Ovary (tissue), 9 donors: ENCODE measurements around the gene HHAT. TPM values are rescaled to one million over a fixed set of nuclear protein-coding genes. Genes with fewer than 3 reads are reported as not detected.
A peak's percentile ranks its signal among the peaks of the same experiment; 100 is the strongest.

Source experiments
- DNase-seq, 5 donors: peaks; one replicate each; pipeline ENCODE4 v3.0.0-alpha.2; 2019 to 2020
- H3K27ac ChIP-seq, 2 donors: fragments of 200-600 bp; one replicate each; pipeline versions ENCODE4 v1.5.1 to v1.8.0; 2019 to 2022
- H3K27me3 ChIP-seq: fragments of 200-600 bp; one replicate; pipeline ENCODE4 v1.8.0; 2022
- H3K36me3 ChIP-seq: fragments of 200-600 bp; sonication (generic); one replicate; pipeline ENCODE4 v1.5.1; 2019
- H3K4me1 ChIP-seq: one replicate; pipeline ENCODE4 v1.8.1; 2013; ENCODE audit warnings: mild to moderate bottlenecking, moderate library complexity; ENCODE audit not compliant: insufficient read depth
- H3K4me3 ChIP-seq: fragments of 200-600 bp; sonication (generic); one replicate; pipeline ENCODE4 v1.5.1; 2017
- H3K9me3 ChIP-seq, 2 donors: fragments of 200-600 bp in 1 of 2; sonication (generic) in 1 of 2; one replicate each; pipeline versions ENCODE4 v1.5.1 to v1.8.1; 2013 to 2019; ENCODE audit warnings: mild to moderate bottlenecking in 1 of 2, moderate library complexity in 1 of 2
- EP300 ChIP-seq: sonication (generic); formaldehyde crosslinking; IDR thresholded peaks from one replicate; pipeline ENCODE4 v1.6.1; 2017; ENCODE audit warnings: antibody characterized with exemption
- POLR2A ChIP-seq: fragments of 450-650 bp; IDR thresholded peaks from one replicate; pipeline ENCODE4 v1.6.1; 2017; ENCODE audit warnings: antibody characterized with exemption, mild to moderate bottlenecking, moderate library complexity
- WGBS, 3 donors: extraction: QIAGEN DNeasy Blood & Tissue Kit in 1 of 3; methylation state at CpG; one replicate each; pipeline versions ENCODE4 v1.1.5 to v1.1.7; 2013 to 2017; 5-methylcytosine and 5-hydroxymethylcytosine counted together
- intact Hi-C, 4 donors: fragments of 100-400 bp; cut with DNase I; formaldehyde crosslinking; loops; one replicate each; pipeline versions ENCODE4 v1.11.0 to v1.15.1; 2022 to 2023
- polyA plus RNA-seq, 2 donors: library from polyadenylated mRNA; stranded (reverse); fragments of 200-250 nt in 1 of 2; fragments of 350-450 nt in 1 of 2; fragmentation: Illumina TruSeq in 1 of 2; extraction: RNeasy Lipid Tissue Mini Kit (QIAGEN cat#74804) in 1 of 2; gene quantifications; one replicate each; pipeline ENCODE4 v1.2.3, GENCODE V29; 2013 to 2014
- total RNA-seq, 7 donors: library from RNA; depleted of rRNA in 2 of 7; stranded (reverse); fragments of >200 nt in 2 of 7; fragmentation: NEBNext Ultra II Directional in 3 of 7; extraction: Animal tissue kit (Norgen Biotek cat#: 25700) in 3 of 7; gene quantifications; one replicate each; pipeline versions ENCODE4 v1.1.0 to v1.2.4, GENCODE V29; 2016 to 2023
- TF ChIP-seq, protein P1 (sequence below), 3 donors: fragments of 450-650 bp in 2 of 3; fragments of 200-600 bp in 1 of 3; IDR thresholded peaks; one replicate each; pipeline versions ENCODE4 v1.5.1 to v1.8.0; 2016 to 2022; ENCODE audit warnings: antibody characterized with exemption in 3 of 3, mild to moderate bottlenecking in 1 of 3
- donor health status: DM: no; HTN: no; CAD: no; lungs with moderate emphysema.
- donor health status: DM: no; HTN: no; CAD: no.
- donor health status: Bipolar disorder and iron deficiency.
- donor health status: DM: yes; HTN: yes; CAD: no.
- donor health status: DM: no; HTN: no; CAD: no.
- donor health status: DM: yes; HTN: yes; CAD: no.

HHAT gene
- total and polyA plus RNA-seq, 9 donors, result 2.1 to 10.5 (median 4.1) TPM

DNA sequence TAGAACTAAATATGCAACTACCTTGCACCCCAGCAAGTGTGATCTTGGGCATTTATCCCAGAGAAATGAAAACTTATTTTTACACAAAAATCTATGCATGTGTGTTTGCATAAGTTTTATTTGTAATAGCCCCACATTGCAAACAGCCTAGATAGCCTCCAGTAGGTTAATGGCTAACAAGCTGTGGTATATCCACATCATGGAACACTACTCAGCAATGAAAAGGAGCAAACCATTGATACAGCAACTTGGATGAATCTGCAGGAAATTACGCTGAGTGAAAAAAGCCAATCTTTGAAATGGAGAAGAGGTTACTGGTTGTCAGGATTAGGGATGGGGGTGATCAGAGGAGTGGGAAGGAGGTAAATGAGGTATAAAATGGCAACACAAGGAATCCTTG lies 67.8 kb downstream of the HHAT start:
- no peak for DNase-seq
- intact Hi-C loops, result loop anchor here in 2 of 4 donors (5.0 kb wide), 1 partner anchor 34 kb away; no protein-coding TSS in a partner anchor

DNA sequence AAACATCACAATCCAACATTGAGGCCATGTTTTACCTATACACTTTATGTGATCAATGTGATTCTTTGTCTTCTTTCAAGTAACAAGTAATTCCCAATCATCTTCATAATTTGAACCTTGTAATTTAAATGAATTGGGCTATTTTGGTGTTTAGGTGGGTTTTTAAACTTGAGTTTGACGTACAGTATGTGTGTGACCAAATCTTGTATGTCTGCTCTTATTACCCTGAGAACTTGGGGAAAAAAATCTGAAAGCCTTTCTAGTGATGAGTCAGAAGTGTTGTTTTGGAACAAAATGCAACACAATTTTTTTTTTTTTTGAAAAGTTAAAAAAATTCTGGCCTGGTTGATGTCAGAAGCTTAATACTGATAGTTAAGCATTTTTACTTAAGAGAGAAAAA lies 68.5 kb downstream of the HHAT start:
- H3K4me1 ChIP-seq, result peaks cover 2% of the 10 kb centered on the region

More for the DNA sequence above, 67.8 kb downstream of the HHAT start:
- TF ChIP-seq, protein P1, sequence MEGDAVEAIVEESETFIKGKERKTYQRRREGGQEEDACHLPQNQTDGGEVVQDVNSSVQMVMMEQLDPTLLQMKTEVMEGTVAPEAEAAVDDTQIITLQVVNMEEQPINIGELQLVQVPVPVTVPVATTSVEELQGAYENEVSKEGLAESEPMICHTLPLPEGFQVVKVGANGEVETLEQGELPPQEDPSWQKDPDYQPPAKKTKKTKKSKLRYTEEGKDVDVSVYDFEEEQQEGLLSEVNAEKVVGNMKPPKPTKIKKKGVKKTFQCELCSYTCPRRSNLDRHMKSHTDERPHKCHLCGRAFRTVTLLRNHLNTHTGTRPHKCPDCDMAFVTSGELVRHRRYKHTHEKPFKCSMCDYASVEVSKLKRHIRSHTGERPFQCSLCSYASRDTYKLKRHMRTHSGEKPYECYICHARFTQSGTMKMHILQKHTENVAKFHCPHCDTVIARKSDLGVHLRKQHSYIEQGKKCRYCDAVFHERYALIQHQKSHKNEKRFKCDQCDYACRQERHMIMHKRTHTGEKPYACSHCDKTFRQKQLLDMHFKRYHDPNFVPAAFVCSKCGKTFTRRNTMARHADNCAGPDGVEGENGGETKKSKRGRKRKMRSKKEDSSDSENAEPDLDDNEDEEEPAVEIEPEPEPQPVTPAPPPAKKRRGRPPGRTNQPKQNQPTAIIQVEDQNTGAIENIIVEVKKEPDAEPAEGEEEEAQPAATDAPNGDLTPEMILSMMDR (IDR thresholded peaks at IDR 0.05), result no peak
- no peak for TF ChIP-seq POLR2A
- TF ChIP-seq EP300, result no peak
- H3K36me3 ChIP-seq, result no peaks in the 10 kb centered on the region
- peaks cover 2% of the 10 kb centered on the region for H3K4me1 ChIP-seq
- 94 to 98% (median 96%) methylated on average over 1 of the region's 1 CpG for WGBS, 3 donors
- H3K27ac ChIP-seq, result no peak overlapping the region
- H3K9me3 ChIP-seq, result no peaks in the 10 kb centered on the region
- no peaks in the 10 kb centered on the region for H3K27me3 ChIP-seq
- H3K4me3 ChIP-seq, result no peak overlapping the region

DNA sequence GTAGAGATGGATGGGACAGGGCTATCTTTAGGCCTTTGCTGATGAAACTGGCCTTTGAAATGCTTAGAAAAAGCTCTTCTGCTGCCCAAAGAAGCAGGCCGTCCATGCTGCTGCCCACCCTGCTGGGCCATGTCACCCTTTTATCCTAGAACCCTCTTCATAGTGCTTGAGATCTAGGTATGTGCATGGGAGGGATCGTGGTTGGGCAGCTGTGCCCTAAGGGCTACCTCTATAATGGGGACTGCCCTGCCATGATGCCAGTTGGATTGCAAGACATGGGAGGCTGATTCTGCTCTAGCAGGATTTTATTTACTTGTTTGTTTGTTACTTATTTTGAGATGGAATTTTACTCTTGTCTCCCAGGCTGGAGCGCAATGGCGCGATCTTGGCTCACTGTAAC lies 69.0 kb downstream of the HHAT start:
- peak overlapping the region; percentile 11 to 44 for H3K27ac ChIP-seq
- WGBS, 3 donors, result 79 to 90% (median 82%) methylated on average over 5 of the region's 5 CpGs
- H3K27me3 ChIP-seq, result no peaks in the 10 kb centered on the region
- H3K36me3 ChIP-seq, result no peaks in the 10 kb centered on the region
- no peak overlapping the region for H3K4me3 ChIP-seq
- intact Hi-C loops, result loop anchor here in 2 of 4 donors (5.0 kb wide), 1 partner anchor 35 kb away; no protein-coding TSS in a partner anchor
- TF ChIP-seq POLR2A (no peak), EP300 (no peak)
- TF ChIP-seq, protein P1 (IDR thresholded peaks at IDR 0.05), result no peak
- H3K9me3 ChIP-seq, result no peaks in the 10 kb centered on the region
- H3K4me1 ChIP-seq, result peaks cover 2% of the 10 kb centered on the region
- DNase-seq, result no peak

More for the DNA sequence above, 68.5 kb downstream of the HHAT start:
- peak overlapping the region in 1 of 2 donors; percentile 44 for H3K27ac ChIP-seq
- no peak for DNase-seq
- H3K9me3 ChIP-seq, result no peaks in the 10 kb centered on the region
- no peaks in the 10 kb centered on the region for H3K27me3 ChIP-seq
- TF ChIP-seq POLR2A (no peak), EP300 (no peak)
- TF ChIP-seq, protein P1 (IDR thresholded peaks at IDR 0.05), result no peak
- H3K36me3 ChIP-seq, result no peaks in the 10 kb centered on the region
- 13 to 30% (median 14%) methylated on average over 1 of the region's 1 CpG for WGBS, 3 donors
- intact Hi-C loops, result loop anchor here in 2 of 4 donors (5.0 kb wide), 1 partner anchor 35 kb away; no protein-coding TSS in a partner anchor
- H3K4me3 ChIP-seq, result no peak overlapping the region

DNA sequence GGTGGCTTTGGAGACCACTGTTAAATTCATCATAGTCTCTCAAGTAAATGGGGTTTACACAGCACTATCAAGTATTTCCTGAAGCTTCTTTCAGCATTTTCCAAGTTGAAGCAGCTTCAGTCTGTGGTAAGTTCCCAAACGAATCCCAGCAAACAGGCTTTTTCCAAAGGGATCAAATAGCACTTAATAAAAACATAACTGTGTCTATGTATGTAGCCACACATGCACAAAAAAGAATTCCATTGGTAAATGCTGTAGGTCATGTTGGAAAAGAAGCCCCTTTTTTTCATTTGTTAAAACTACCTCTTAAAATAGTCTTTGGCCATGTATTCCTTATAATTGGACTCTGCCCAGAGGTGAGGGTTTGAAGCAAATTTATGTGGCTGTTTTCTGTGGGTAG lies 69.8 kb downstream of the HHAT start:
- H3K9me3 ChIP-seq, result no peaks in the 10 kb centered on the region
- no peak overlapping the region for H3K4me3 ChIP-seq
- DNase-seq, result no peak
- WGBS, 3 donors, result 48 to 70% (median 69%) methylated on average over 1 of the region's 1 CpG
- no peak for TF ChIP-seq EP300
- TF ChIP-seq, protein P1 (IDR thresholded peaks at IDR 0.05), result no peak
- TF ChIP-seq POLR2A, result no peak
- no peaks in the 10 kb centered on the region for H3K27me3 ChIP-seq
- intact Hi-C loops, result loop anchor here in 2 of 4 donors (5.0 kb wide), 1 partner anchor 36 kb away; no protein-coding TSS in a partner anchor
- no peaks in the 10 kb centered on the region for H3K36me3 ChIP-seq
- peaks cover 2% of the 10 kb centered on the region for H3K4me1 ChIP-seq
- no peak overlapping the region for H3K27ac ChIP-seq
